Endothelial cell of umbilical vein (primary cell): ENCODE results near the gene UNC5CL. TPM values are rescaled to one million over a fixed set of nuclear protein-coding genes. Genes with fewer than 3 reads are reported as not detected.

Experiments used
- BruUV-seq: library from RNA; stranded (reverse); fragments of 400-500 nt; replicated peaks from 2 replicates; lab custom pipeline; 2021; lab: Mats Ljungman, UMichigan
- CTCF ChIA-PET: fragments of 300-600, 350-600 bp; sonication (Branson Sonifier 250); formaldehyde crosslinking; loops from one replicate; lab custom pipeline; 2021; ENCODE audit warnings: antibody characterized with exemption, inconsistent platforms; lab: Charles Lee
- POLR2A ChIA-PET: fragments of 300-600, 350-600 bp; sonication (Branson Sonifier 250); formaldehyde crosslinking; loops from one replicate; lab custom pipeline; 2021; ENCODE audit warnings: antibody characterized with exemption, inconsistent platforms; lab: Charles Lee
- DNase-seq: peaks from one replicate; pipeline ENCODE4 v3.0.0-alpha.2; 2011; ENCODE audit warnings: low read depth, low spot score
- FAIRE-seq: peaks from 2 replicates; lab custom pipeline; 2011; peaks lifted over from hg19 to GRCh38; lab: Jason Lieb, UNC
- H2AFZ ChIP-seq: 2 replicates; pipeline ENCODE4 v1.6.0; 2012; ENCODE audit warnings: low read depth, low read length, control low read depth, inconsistent platforms
- H3K27ac ChIP-seq: 2 replicates; pipeline ENCODE4 v1.5.1; 2011; ENCODE audit warnings: low read depth, mild to moderate bottlenecking, control low read depth, low read length, moderate library complexity; ENCODE audit not compliant: insufficient read depth
- H3K27me3 ChIP-seq, 2 experiments: 2 replicates each; pipeline versions ENCODE4 v1.6.0 to v1.6.1; 2011; ENCODE audit warnings: low read length in 2 of 2, mixed read lengths in 1 of 2; ENCODE audit not compliant: control insufficient read depth in 2 of 2, insufficient read depth in 2 of 2
- H3K36me3 ChIP-seq, 2 experiments: 2 replicates in 1 of 2; 3 replicates in 1 of 2; pipeline ENCODE4 v1.5.1; 2011; ENCODE audit warnings: low read length in 2 of 2, mild to moderate bottlenecking in 1 of 2, moderate library complexity in 1 of 2; ENCODE audit not compliant: control insufficient read depth in 2 of 2, insufficient read depth in 2 of 2; ENCODE audit errors: extremely low read depth in 1 of 2
- H3K4me1 ChIP-seq: 3 replicates; pipeline ENCODE4 v1.5.1; 2011; ENCODE audit warnings: mild to moderate bottlenecking, low read length; ENCODE audit not compliant: control insufficient read depth, insufficient read depth; ENCODE audit errors: extremely low read depth
- H3K4me2 ChIP-seq: 2 replicates; pipeline ENCODE4 v1.6.1; 2011; ENCODE audit warnings: low read length, control low read depth, mixed read lengths; ENCODE audit not compliant: insufficient read depth
- H3K4me3 ChIP-seq, 3 experiments: fragments of 200-600 bp in 1 of 3; sonication (generic), shearing (Covaris generic) in 1 of 3; replicated peaks in 1 of 3; 2 replicates each; pipeline ENCODE4 v1.5.1; 2011 to 2016; ENCODE audit warnings: control low read depth in 3 of 3, low read length in 3 of 3, mild to moderate bottlenecking in 2 of 3, inconsistent platforms in 1 of 3, low read depth in 1 of 3, moderate library complexity in 1 of 3; ENCODE audit not compliant: insufficient read depth in 1 of 3
- H3K79me2 ChIP-seq: 2 replicates; pipeline ENCODE4 v1.6.0; 2012; ENCODE audit warnings: low read length, inconsistent platforms; ENCODE audit not compliant: control insufficient read depth, insufficient read depth
- H3K9ac ChIP-seq: replicated peaks from 2 replicates; pipeline ENCODE3; 2011; ENCODE audit warnings: low read length, control low read depth; ENCODE audit not compliant: insufficient read depth; ENCODE audit errors: extremely low read depth
- H3K9me1 ChIP-seq: replicated peaks from 3 replicates; pipeline ENCODE4 v1.6.0; 2011; ENCODE audit warnings: mild to moderate bottlenecking, low read length; ENCODE audit not compliant: control insufficient read depth, insufficient read depth; ENCODE audit errors: extremely low read depth
- H3K9me3 ChIP-seq: replicated peaks from 2 replicates; pipeline ENCODE4 v1.5.1; 2012; ENCODE audit warnings: low read length, inconsistent platforms; ENCODE audit not compliant: control insufficient read depth, insufficient read depth
- H4K20me1 ChIP-seq: replicated peaks from 2 replicates; pipeline ENCODE3; 2011; ENCODE audit warnings: mild to moderate bottlenecking, low read length; ENCODE audit not compliant: control insufficient read depth, insufficient read depth; ENCODE audit errors: extremely low read depth
- EZH2 ChIP-seq: IDR thresholded peaks from 2 replicates; pipeline ENCODE4 v1.6.1; 2012; ENCODE audit warnings: borderline replicate concordance, low read depth, mild to moderate bottlenecking, moderate library complexity, low read length, inconsistent platforms; ENCODE audit not compliant: severe bottlenecking
- FOS ChIP-seq: IDR thresholded peaks from 2 replicates; pipeline ENCODE4 v1.6.1; 2011; ENCODE audit warnings: mild to moderate bottlenecking, low read length, moderate library complexity, borderline replicate concordance; ENCODE audit not compliant: insufficient read depth
- GATA2 ChIP-seq: IDR thresholded peaks from 2 replicates; pipeline ENCODE4 v1.7.0; 2011; ENCODE audit warnings: low read depth, mild to moderate bottlenecking, moderate library complexity, mixed read lengths, low read length; ENCODE audit not compliant: insufficient read length, insufficient read depth
- JUN ChIP-seq: IDR thresholded peaks from 2 replicates; pipeline ENCODE4 v1.6.1; 2011; ENCODE audit warnings: borderline replicate concordance, low read depth; ENCODE audit not compliant: insufficient read length, insufficient read depth
- MAX ChIP-seq: IDR thresholded peaks from 2 replicates; pipeline ENCODE4 v1.6.1; 2011; ENCODE audit not compliant: insufficient read depth, insufficient read length
- MYC ChIP-seq: IDR thresholded peaks from one replicate; pipeline ENCODE4 v1.6.1; 2011; ENCODE audit warnings: mild to moderate bottlenecking, low read depth, low read length
- POLR2A ChIP-seq: IDR thresholded peaks from 2 replicates; pipeline ENCODE4 v1.6.1; 2012; ENCODE audit warnings: low read depth, mild to moderate bottlenecking, control low read depth, low read length
- POLR2AphosphoS5 ChIP-seq: IDR thresholded peaks from 2 replicates; pipeline ENCODE4 v1.6.1; 2012; ENCODE audit warnings: low read depth, mild to moderate bottlenecking, control low read depth, low read length, moderate library complexity; ENCODE audit not compliant: insufficient read depth
- dilution Hi-C: fragments of 300-500 bp; cut with MboI; formaldehyde crosslinking; loops from one replicate; pipeline ENCODE4 v1.15.0; 2019; ENCODE audit warnings: low sequenced_read_pairs; ENCODE audit not compliant: extremely low pct_ligation_motif_present
- intact Hi-C: fragments of 100-400 bp; cut with micrococcal nuclease; formaldehyde crosslinking; loops from one replicate; pipeline ENCODE4 v1.10.0; 2022
- polyA plus RNA-seq, 4 experiments: library from polyadenylated mRNA; depleted of rRNA in 3 of 4; stranded (reverse) in 3 of 4; unstranded in 1 of 4; fragments of >200 nt; gene quantifications; 2 replicates each; pipeline versions ENCODE4 v1.2.1 to v1.2.3, GENCODE V29; 2011 to 2012; ENCODE audit warnings: missing spikeins in 1 of 4
- total RNA-seq: library from RNA; stranded (reverse); gene quantifications from 2 replicates; pipeline ENCODE4 v1.2.3, GENCODE V29; 2021
- TF ChIP-seq, protein P1 (sequence below), 2 donors: IDR thresholded peaks; 1 replicate in 1 of 2; 2 replicates in 1 of 2; pipeline ENCODE4 v1.5.1; 2011; ENCODE audit warnings: low read length in 2 of 2, mild to moderate bottlenecking in 2 of 2, moderate library complexity in 2 of 2, control low read depth in 1 of 2, inconsistent platforms in 1 of 2, low read depth in 1 of 2; ENCODE audit not compliant: insufficient read depth in 1 of 2; ENCODE audit errors: extremely low read depth in 1 of 2

The UNC5CL gene
- total and polyA plus RNA-seq, 2 donors (not counting 3 experiments of a cell fraction or from before 2014, with no cell fraction given): 0.14 to 0.20 TPM

DNA sequence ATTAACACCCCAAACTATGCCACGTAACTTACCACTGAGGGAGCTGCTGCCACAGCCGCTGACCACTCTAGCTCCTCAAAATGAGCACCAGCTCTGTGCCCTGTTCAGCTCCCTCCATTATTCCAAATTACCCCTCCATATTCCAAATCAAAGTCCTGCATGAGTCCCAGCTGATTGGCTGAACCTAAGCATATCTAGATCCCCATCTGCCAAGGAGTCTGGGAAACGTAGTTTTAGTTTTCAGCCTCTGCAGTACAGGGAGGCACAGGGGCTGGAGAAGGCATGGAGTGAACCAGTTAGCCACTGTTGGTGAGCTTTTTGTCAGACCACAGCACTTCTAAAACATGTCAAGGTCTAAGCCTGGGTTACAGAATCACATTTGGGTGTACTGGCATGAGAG is 15.9 kb downstream of the UNC5CL start:
- Histone ChIP-seq H3K36me3 (no peaks in the 10 kb centered on the region), H3K9ac (no peak overlapping the region), H3K9me3 (no peaks in the 10 kb centered on the region), H3K27ac (no peak overlapping the region), H3K79me2 (no peaks in the 10 kb centered on the region), H4K20me1 (no peaks in the 10 kb centered on the region), H3K27me3 (no peaks in the 10 kb centered on the region), H3K4me1 (peaks cover 3% of the 10 kb centered on the region), H2AFZ (no peak overlapping the region), H3K4me2 (no peak overlapping the region), H3K9me1 (no peaks in the 10 kb centered on the region), H3K4me3 (no peak overlapping the region)
- TF ChIP-seq GATA2: peak; percentile 11
- no peak for TF ChIP-seq FOS
- ChIA-PET CTCF (interaction anchor here (4.2 kb wide), 1 partner anchor 128 kb away, joined by 20 read pairs; no protein-coding TSS in a partner anchor), POLR2A (no interaction called here)
- FAIRE-seq (no peak), DNase-seq (no peak)
- dilution Hi-C loops (no loop called here), intact Hi-C loops (no loop called here)
- BruUV-seq: no TSS peak

- no peaks in the 10 kb centered on the region for H3K9me3 ChIP-seq
- no peaks in the 10 kb centered on the region for H3K79me2 ChIP-seq
- H3K9me1 ChIP-seq: no peaks in the 10 kb centered on the region
- POLR2A ChIA-PET: no interaction called here
- no peaks in the 10 kb centered on the region for H3K4me1 ChIP-seq
- no peak overlapping the region for H2AFZ ChIP-seq
- TF ChIP-seq FOS (no peak), POLR2AphosphoS5 (no peak), EZH2 (no peak), GATA2 (no peak), JUN (no peak), POLR2A (no peak), MYC (no peak), MAX (no peak)
- TF ChIP-seq, protein P1, sequence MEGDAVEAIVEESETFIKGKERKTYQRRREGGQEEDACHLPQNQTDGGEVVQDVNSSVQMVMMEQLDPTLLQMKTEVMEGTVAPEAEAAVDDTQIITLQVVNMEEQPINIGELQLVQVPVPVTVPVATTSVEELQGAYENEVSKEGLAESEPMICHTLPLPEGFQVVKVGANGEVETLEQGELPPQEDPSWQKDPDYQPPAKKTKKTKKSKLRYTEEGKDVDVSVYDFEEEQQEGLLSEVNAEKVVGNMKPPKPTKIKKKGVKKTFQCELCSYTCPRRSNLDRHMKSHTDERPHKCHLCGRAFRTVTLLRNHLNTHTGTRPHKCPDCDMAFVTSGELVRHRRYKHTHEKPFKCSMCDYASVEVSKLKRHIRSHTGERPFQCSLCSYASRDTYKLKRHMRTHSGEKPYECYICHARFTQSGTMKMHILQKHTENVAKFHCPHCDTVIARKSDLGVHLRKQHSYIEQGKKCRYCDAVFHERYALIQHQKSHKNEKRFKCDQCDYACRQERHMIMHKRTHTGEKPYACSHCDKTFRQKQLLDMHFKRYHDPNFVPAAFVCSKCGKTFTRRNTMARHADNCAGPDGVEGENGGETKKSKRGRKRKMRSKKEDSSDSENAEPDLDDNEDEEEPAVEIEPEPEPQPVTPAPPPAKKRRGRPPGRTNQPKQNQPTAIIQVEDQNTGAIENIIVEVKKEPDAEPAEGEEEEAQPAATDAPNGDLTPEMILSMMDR (IDR thresholded peaks at IDR 0.05; ENCODE audit: extremely low read depth in 1 of 2, insufficient read depth in 1 of 2, low read depth in 1 of 2, low read length in 2 of 2): no peak
- BruUV-seq: no TSS peak
- CTCF ChIA-PET: interaction anchor here (4.2 kb wide), 1 partner anchor 127 kb away, joined by 20 read pairs; no protein-coding TSS in a partner anchor
- no peaks in the 10 kb centered on the region for H4K20me1 ChIP-seq
- intact Hi-C loops: no loop called here
- H3K4me3 ChIP-seq: no peak overlapping the region
- H3K27me3 ChIP-seq: peaks cover 0 to 2% of the 10 kb centered on the region in 2 experiments
- DNase-seq: peak; percentile 51
- no peaks in the 10 kb centered on the region for H3K36me3 ChIP-seq
- peak; percentile 62 for FAIRE-seq
- H3K9ac ChIP-seq: no peak overlapping the region
- H3K27ac ChIP-seq: no peak overlapping the region
- dilution Hi-C loops: no loop called here
- no peak overlapping the region for H3K4me2 ChIP-seq
Measured at GRCh38 chr6:41022294-41022693, 16.7 kb downstream of the UNC5CL start.
